Uterus (tissue), 4 donors: ENCODE data around the gene FAM120B. TPM values are rescaled to one million over a fixed set of nuclear protein-coding genes. Genes with fewer than 3 reads are reported as not detected.

Experiments used
- DNase-seq, 2 donors: peaks; one replicate each; pipeline ENCODE4 v3.0.0-alpha.2; 2019 to 2020
- H3K27ac ChIP-seq, 2 donors: fragments of 200-600 bp; sonication (generic); 1 replicate in 1 of 2; 2 replicates in 1 of 2; pipeline ENCODE4 v1.5.1; 2016 to 2018
- H3K27me3 ChIP-seq, 2 donors: fragments of 200-600 bp; sonication (generic); one replicate each; pipeline ENCODE4 v1.5.1; 2018 to 2019; ENCODE audit warnings: control low read depth in 1 of 2
- H3K36me3 ChIP-seq, 2 donors: fragments of 200-600 bp; sonication (generic); one replicate each; pipeline ENCODE4 v1.5.1; 2019; ENCODE audit warnings: control low read depth in 1 of 2
- H3K4me1 ChIP-seq, 2 donors: fragments of 200-600 bp; sonication (generic); one replicate each; pipeline ENCODE4 v1.5.1; 2018 to 2019; ENCODE audit warnings: control low read depth in 1 of 2
- H3K4me3 ChIP-seq, 2 donors: fragments of 200-600 bp; sonication (generic); 1 replicate in 1 of 2; 2 replicates in 1 of 2; pipeline ENCODE4 v1.5.1; 2018 to 2019; ENCODE audit warnings: mild to moderate bottlenecking in 1 of 2
- H3K9me3 ChIP-seq, 2 donors: fragments of 200-600 bp; sonication (generic); one replicate each; pipeline ENCODE4 v1.5.1; 2019; ENCODE audit warnings: control low read depth in 1 of 2
- CTCF ChIP-seq, 4 experiments: fragments of 200-600 bp in 2 of 4; fragments of 450-650 bp in 2 of 4; sonication (generic) in 2 of 4; IDR thresholded peaks; one replicate each; pipeline ENCODE4 v1.5.1; 2016 to 2019; ENCODE audit warnings: antibody characterized with exemption in 4 of 4, mild to moderate bottlenecking in 2 of 4, moderate library complexity in 1 of 4
- POLR2A ChIP-seq, 2 donors: fragments of 450-650 bp; IDR thresholded peaks; one replicate each; pipeline ENCODE4 v1.6.1; 2016; ENCODE audit warnings: antibody characterized with exemption in 2 of 2, mild to moderate bottlenecking in 1 of 2, moderate library complexity in 1 of 2
- intact Hi-C: fragments of 100-400 bp; cut with DNase I; formaldehyde crosslinking; loops from one replicate; pipeline ENCODE4 v1.15.1; 2023; ENCODE audit warnings: low total_unique reads
- microRNA-seq: library from miRNA; unstranded; fragments of <30 nt; microRNA quantifications from one replicate; pipeline ENCODE4, GENCODE V29; 2016; ENCODE audit warnings: borderline microRNAs expressed, borderline replicate concordance
- small RNA-seq: library from RNA; depleted of rRNA; stranded (forward); fragments of <200 nt; gene quantifications from one replicate; pipeline ENCODE3, GENCODE V24; 2016
- total RNA-seq, 4 donors: library from RNA; depleted of rRNA in 3 of 4; stranded (reverse); fragments of >200 nt in 3 of 4; gene quantifications; one replicate each; pipeline versions ENCODE4 v1.1.0 to v1.2.4, GENCODE V29; 2014 to 2023
- donor health status: DM: yes; HTN: yes; CAD: no.

The FAM120B gene
- total RNA-seq, 4 donors from 2014 or later = 12.1 to 50.9 (median 35.2) TPM

GRCh38 chr6:170455335-170455979 is 148.9 kb downstream of the FAM120B start:
- H3K9me3 ChIP-seq = no peaks in the 10 kb centered on the region
- TF ChIP-seq CTCF (IDR thresholded peaks at IDR 0.05) (no peak), POLR2A (IDR thresholded peaks at IDR 0.05) (no peak)
- no peaks in the 10 kb centered on the region for H3K4me1 ChIP-seq
- no peaks in the 10 kb centered on the region for H3K36me3 ChIP-seq
- no peak overlapping the region for H3K27ac ChIP-seq
- intact Hi-C loops = no loop called here
- H3K27me3 ChIP-seq = no peaks in the 10 kb centered on the region
- no peak overlapping the region for H3K4me3 ChIP-seq
- no peak for DNase-seq

GRCh38 chr6:170456334-170456733 is 149.8 kb downstream of the FAM120B start:
- Histone ChIP-seq H3K27ac (no peak overlapping the region), H3K9me3 (no peaks in the 10 kb centered on the region), H3K27me3 (no peaks in the 10 kb centered on the region), H3K36me3 (no peaks in the 10 kb centered on the region), H3K4me3 (no peak overlapping the region), H3K4me1 (no peaks in the 10 kb centered on the region)
- intact Hi-C loops = no loop called here
- no peak for TF ChIP-seq CTCF (IDR thresholded peaks at IDR 0.05)
- no peak for TF ChIP-seq POLR2A (IDR thresholded peaks at IDR 0.05)
- DNase-seq = no peak

Small RNA genes lying within 50 kb of the gene (microRNA-seq; reads per million reads assigned to microRNA genes)
- not detected for gene MIR4644

Small RNA genes lying within 50 kb of the gene (small RNA-seq; reads per million reads assigned to genes)
- not detected for gene MIR4644

Other genes starting within 250 kb of the FAM120B start
- gene DLL1, start 15.7 kb upstream of the FAM120B start, total RNA-seq = 10 to 100 TPM in 3 of 4 donors, 1 to 10 TPM in 1; 8.7 to 24.3 (median 19.2) TPM
- 100 to 1,000 TPM; 109 to 169 (median 144) TPM for gene PSMB1, start 246.5 kb downstream of the FAM120B start, total RNA-seq
- 10 to 100 TPM in 3 of 4 donors, 1 to 10 TPM in 1; 1.8 to 50.6 (median 16.3) TPM for gene TBP, start 247.6 kb downstream of the FAM120B start, total RNA-seq